GM19099 (cell line): ENCODE data around the gene TNF.
A peak's percentile ranks its signal among the peaks of the same experiment; 100 is the strongest.

Experiments used
- POLR2A ChIP-seq: IDR thresholded peaks from 3 replicates; pipeline ENCODE4 v1.6.1; 2011; ENCODE audit warnings: low read depth; ENCODE audit not compliant: insufficient read length; ENCODE audit errors: extremely low read depth

Gene TNF

GRCh38 chr6:31587791-31588777, 12.7 kb downstream of the TNF start:
- TF ChIP-seq POLR2A, result no peak

GRCh38 chr6:31588871-31589650, 13.7 kb downstream of the TNF start:
- TF ChIP-seq POLR2A, result no peak

- TF ChIP-seq POLR2A, result no peak
Measured at GRCh38 chr6:31592396-31592771, 17.0 kb downstream of the TNF start.

GRCh38 chr6:31597006-31597405, 21.6 kb downstream of the TNF start:
- TF ChIP-seq POLR2A, result no peak

GRCh38 chr6:31607317-31607716, 32.0 kb downstream of the TNF start:
- no peak for TF ChIP-seq POLR2A

- no peak for TF ChIP-seq POLR2A
Measured at GRCh38 chr6:31609519-31610406, 34.4 kb downstream of the TNF start.

- no peak for TF ChIP-seq POLR2A
Measured at GRCh38 chr6:31610968-31611367, 35.6 kb downstream of the TNF start.

- TF ChIP-seq POLR2A, result peak; percentile 30
Measured at GRCh38 chr6:31614075-31614619, 38.8 kb downstream of the TNF start.

- TF ChIP-seq POLR2A, result no peak
Measured at GRCh38 chr6:31614684-31615578, 39.6 kb downstream of the TNF start, which contains the start of gene AIF1. Gene AIF1 (plus strand): TSS chr6:31615234. CDS start chr6:31615330, 96 bp downstream.

- TF ChIP-seq POLR2A, result no peak
Measured at GRCh38 chr6:31615748-31616147, 40.4 kb downstream of the TNF start.

- TF ChIP-seq POLR2A, result no peak
Measured at GRCh38 chr6:31617010-31617409, 41.6 kb downstream of the TNF start.

- TF ChIP-seq POLR2A, result peak; percentile 86
Measured at GRCh38 chr6:31619805-31620585, 44.6 kb downstream of the TNF start.
